Astrocyte of the cerebellum (primary cell): ENCODE data around the gene PDCD5.
"Not testable (repeated sequence)": the region's sequence is repeated elsewhere in the genome, so short reads cannot be mapped to it uniquely, and the experiment has no call there.

Source experiments
- DNase-seq: peaks from one replicate; pipeline ENCODE4 v3.0.0-alpha.2; 2011; ENCODE audit warnings: low read depth
- H3K4me3 ChIP-seq: 2 replicates; pipeline ENCODE4 v1.5.1; 2011; ENCODE audit warnings: mild to moderate bottlenecking, low read depth, low read length, moderate library complexity
- in situ Hi-C: cut with HindIII; loops from 2 replicates; pipeline ENCODE4 v1.10.0; 2017; ENCODE audit warnings: low sequenced_read_pairs
- TF ChIP-seq, protein P1 (sequence below): IDR thresholded peaks from 2 replicates; pipeline ENCODE4 v1.5.1; 2012; ENCODE audit warnings: low read length, low read depth, moderate library complexity, mild to moderate bottlenecking; ENCODE audit errors: missing control alignments

PDCD5 gene

GRCh38 chr19:32563761-32564160 is 17.2 kb upstream of the PDCD5 start:
- in situ Hi-C loops: no loop called here
- no peak overlapping the region for H3K4me3 ChIP-seq
- DNase-seq: no peak
- TF ChIP-seq, protein P1, sequence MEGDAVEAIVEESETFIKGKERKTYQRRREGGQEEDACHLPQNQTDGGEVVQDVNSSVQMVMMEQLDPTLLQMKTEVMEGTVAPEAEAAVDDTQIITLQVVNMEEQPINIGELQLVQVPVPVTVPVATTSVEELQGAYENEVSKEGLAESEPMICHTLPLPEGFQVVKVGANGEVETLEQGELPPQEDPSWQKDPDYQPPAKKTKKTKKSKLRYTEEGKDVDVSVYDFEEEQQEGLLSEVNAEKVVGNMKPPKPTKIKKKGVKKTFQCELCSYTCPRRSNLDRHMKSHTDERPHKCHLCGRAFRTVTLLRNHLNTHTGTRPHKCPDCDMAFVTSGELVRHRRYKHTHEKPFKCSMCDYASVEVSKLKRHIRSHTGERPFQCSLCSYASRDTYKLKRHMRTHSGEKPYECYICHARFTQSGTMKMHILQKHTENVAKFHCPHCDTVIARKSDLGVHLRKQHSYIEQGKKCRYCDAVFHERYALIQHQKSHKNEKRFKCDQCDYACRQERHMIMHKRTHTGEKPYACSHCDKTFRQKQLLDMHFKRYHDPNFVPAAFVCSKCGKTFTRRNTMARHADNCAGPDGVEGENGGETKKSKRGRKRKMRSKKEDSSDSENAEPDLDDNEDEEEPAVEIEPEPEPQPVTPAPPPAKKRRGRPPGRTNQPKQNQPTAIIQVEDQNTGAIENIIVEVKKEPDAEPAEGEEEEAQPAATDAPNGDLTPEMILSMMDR: no peak

GRCh38 chr19:32566246-32566830 is 14.7 kb upstream of the PDCD5 start:
- TF ChIP-seq, protein P1: no peak
- no peak for DNase-seq
- no peak overlapping the region for H3K4me3 ChIP-seq
- in situ Hi-C loops: no loop called here

GRCh38 chr19:32567486-32567885 is 13.5 kb upstream of the PDCD5 start:
- no peak for DNase-seq
- in situ Hi-C loops: no loop called here
- H3K4me3 ChIP-seq: no peak overlapping the region
- TF ChIP-seq, protein P1: no peak

DNA sequence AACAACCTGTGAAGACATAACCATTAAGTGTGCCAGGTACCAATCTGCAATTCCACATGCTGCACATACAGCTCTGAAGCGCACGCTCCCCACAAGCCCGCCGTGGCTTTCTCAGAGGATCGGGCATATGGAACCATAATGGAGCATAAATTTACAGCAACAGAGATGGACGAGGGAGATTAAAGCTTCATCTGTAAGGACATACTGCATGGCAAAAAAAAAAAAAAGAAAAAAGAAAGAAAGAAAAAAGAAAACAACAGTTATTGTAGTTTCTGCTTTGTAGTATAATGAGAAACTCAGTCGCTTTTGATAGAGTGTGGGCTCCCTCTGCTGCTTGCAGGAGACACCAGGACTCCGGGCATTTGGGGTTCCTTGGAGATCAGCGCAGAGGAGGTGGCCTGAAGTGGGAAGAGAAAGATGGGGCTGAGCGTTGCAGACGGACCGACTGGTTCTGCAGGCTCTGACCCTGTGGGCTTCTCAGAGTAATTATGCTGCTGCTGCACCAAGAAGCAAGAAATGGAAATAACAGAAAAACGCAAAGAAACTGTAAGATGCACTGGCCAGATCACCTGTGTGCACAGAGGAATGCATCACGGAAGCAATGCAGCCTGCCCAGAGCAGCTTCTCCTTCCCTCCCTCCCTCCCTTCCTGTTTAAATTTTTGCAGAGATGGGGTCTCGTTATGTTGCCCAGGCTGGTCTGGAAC is 10.8 kb upstream of the PDCD5 start:
- in situ Hi-C loops: no loop called here
- TF ChIP-seq, protein P1: peak; percentile 75
- peak; percentile 26 for DNase-seq
- no peak overlapping the region for H3K4me3 ChIP-seq

GRCh38 chr19:32571471-32572075 is 9.4 kb upstream of the PDCD5 start:
- DNase-seq, in situ Hi-C loops, H3K4me3 ChIP-seq: not testable (repeated sequence)

GRCh38 chr19:32572700-32573491 is 8.1 kb upstream of the PDCD5 start:
- DNase-seq, in situ Hi-C loops, H3K4me3 ChIP-seq: not testable (repeated sequence)

- in situ Hi-C loops: no loop called here
- DNase-seq: no peak
- TF ChIP-seq, protein P1: no peak
- no peak overlapping the region for H3K4me3 ChIP-seq
These were observed 7.5 kb upstream of the PDCD5 start for GRCh38 chr19:32573492-32573794.
